IgD-negative memory B cell (primary cell): ENCODE measurements around the gene SIGLEC15. TPM values are rescaled to one million over a fixed set of nuclear protein-coding genes. Genes with fewer than 3 reads are reported as not detected.
"Not testable (repeated sequence)": the region's sequence is repeated elsewhere in the genome, so short reads cannot be mapped to it uniquely, and the experiment has no call there.

Source experiments
- H3K27ac Mint-ChIP-seq, 3 donors: one replicate each; pipeline ENCODE4 v1.8.0; 2020 to 2022; ENCODE audit warnings: mild to moderate bottlenecking in 3 of 3, mixed read lengths in 3 of 3, moderate library complexity in 1 of 3
- H3K27me3 Mint-ChIP-seq: one replicate; pipeline ENCODE4 v1.8.0; 2021; ENCODE audit warnings: mixed read lengths
- H3K36me3 Mint-ChIP-seq: one replicate; pipeline ENCODE4 v1.8.0; 2020; ENCODE audit warnings: mild to moderate bottlenecking, mixed read lengths
- H3K4me1 Mint-ChIP-seq, 3 donors: one replicate each; pipeline ENCODE4 v1.8.0; 2020 to 2022; ENCODE audit warnings: mixed read lengths in 3 of 3, mild to moderate bottlenecking in 1 of 3
- H3K4me3 Mint-ChIP-seq, 4 donors: one replicate each; pipeline ENCODE4 v1.8.0; 2020 to 2022; ENCODE audit warnings: mild to moderate bottlenecking in 4 of 4, mixed read lengths in 4 of 4, moderate library complexity in 3 of 4
- H3K9me3 Mint-ChIP-seq, 3 donors: one replicate each; pipeline ENCODE4 v1.8.0; 2020 to 2021; ENCODE audit warnings: mixed read lengths in 3 of 3, mild to moderate bottlenecking in 1 of 3
- polyA plus RNA-seq: library from polyadenylated mRNA; unstranded; fragments of 300-500 nt; fragmentation: Illumina TruSeq; gene quantifications from one replicate; pipeline ENCODE4 v1.2.3, GENCODE V29; 2021

Gene SIGLEC15
- polyA plus RNA-seq, 1 donor from 2014 or later: not detected

DNA sequence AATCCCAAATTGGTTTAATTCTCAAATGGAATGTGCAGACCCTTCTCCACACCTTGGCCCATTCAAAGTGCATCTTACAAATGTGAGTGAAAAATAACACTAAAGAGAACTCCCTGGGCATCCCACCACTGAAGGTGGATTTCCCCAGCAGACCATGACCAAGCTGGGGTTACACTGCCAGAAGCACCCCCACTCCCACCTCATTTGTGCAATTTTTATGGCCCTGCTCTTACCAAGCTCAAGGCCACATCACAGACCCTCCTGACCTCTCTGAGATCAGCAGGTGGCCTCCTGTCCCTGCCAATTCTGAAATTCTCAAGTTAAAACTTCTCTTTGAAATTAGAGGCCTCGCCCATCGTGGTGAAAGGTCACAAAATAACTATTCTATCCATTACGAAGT lies 21.6 kb downstream of the SIGLEC15 start:
- H3K9me3 Mint-ChIP-seq: no peaks in the 10 kb centered on the region
- peaks cover 2% of the 10 kb centered on the region for H3K36me3 Mint-ChIP-seq
- H3K4me1 Mint-ChIP-seq: peaks cover 0 to 4% (median 0%) of the 10 kb centered on the region in 3 donors
- peak overlapping the region in 1 of 3 donors; percentile 14 for H3K27ac Mint-ChIP-seq
- H3K4me3 Mint-ChIP-seq: no peak overlapping the region
- no peaks in the 10 kb centered on the region for H3K27me3 Mint-ChIP-seq

DNA sequence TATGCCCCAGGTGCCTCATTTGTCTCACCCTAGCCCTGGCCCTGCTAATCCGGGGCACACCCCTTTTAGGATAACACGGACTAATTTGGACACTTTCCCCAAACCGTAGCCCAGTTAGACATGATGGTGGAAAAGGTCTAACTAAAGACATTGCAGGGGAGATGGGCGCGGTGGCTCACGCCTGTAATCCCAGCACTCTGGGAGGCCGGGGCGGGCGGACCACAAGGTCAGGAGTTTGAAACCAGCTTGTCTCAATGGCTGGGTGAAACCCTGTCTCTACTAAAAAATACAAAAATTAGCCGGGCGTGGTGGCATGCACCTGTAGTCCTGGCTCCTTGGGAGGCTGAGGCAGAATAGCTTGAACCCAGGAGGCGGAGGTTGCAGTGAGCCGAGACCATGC lies 23.2 kb downstream of the SIGLEC15 start:
- H3K36me3 Mint-ChIP-seq, H3K27ac Mint-ChIP-seq, H3K27me3 Mint-ChIP-seq: not testable (repeated sequence)

DNA sequence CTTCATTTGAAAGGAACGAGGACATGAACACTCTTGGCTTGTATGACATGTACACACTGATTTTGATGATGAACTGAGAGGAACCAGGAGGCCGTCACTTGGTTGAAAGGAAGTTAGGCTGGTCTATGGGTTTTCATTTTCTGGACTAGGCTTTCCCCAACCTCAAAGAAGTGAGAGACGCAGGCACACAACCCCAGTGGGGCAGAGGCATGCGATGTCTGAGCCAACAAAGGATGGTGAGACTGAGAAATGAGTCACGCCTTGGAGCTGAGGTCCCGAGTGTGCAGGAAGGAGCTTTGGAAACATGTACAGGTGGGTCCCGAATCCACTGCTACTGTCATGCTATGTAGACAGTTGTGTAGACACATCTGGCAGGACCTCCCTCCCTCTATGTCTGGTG lies 24.1 kb downstream of the SIGLEC15 start:
- H3K36me3 Mint-ChIP-seq: peaks cover 5% of the 10 kb centered on the region
- H3K27ac Mint-ChIP-seq: peak overlapping the region in 1 of 3 donors; percentile 61
- no peak overlapping the region for H3K4me3 Mint-ChIP-seq
- no peaks in the 10 kb centered on the region for H3K9me3 Mint-ChIP-seq
- no peaks in the 10 kb centered on the region for H3K27me3 Mint-ChIP-seq
- peaks cover 0 to 4% (median 0%) of the 10 kb centered on the region in 3 donors for H3K4me1 Mint-ChIP-seq

More for the DNA sequence above, 23.2 kb downstream of the SIGLEC15 start:
- not testable (repeated sequence) for H3K9me3 Mint-ChIP-seq, H3K4me1 Mint-ChIP-seq, H3K4me3 Mint-ChIP-seq

DNA sequence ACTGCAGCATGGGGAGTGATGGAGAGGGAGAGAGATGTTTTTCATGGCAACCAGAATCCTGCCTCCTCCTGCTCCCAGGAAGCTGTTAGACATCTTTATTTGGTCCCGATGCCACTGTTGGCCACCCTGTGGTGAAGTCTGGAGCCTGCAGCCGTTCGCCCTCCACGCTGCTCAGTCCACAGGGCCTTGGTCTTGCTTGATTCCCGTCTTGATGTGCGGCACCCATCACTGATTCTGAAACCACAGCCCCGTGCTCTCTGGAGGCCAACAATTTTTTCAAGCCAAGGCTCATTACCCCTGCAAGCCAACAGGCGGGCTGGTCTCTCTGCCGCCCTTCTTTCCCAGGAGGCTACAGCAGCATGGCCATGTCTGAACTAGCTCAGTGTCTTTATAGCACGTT lies 24.5 kb downstream of the SIGLEC15 start:
- Mint-ChIP-seq H3K4me1 (peaks cover 0 to 4% (median 0%) of the 10 kb centered on the region in 3 donors), H3K27ac (no peak overlapping the region), H3K36me3 (peaks cover 5% of the 10 kb centered on the region), H3K27me3 (no peaks in the 10 kb centered on the region), H3K4me3 (no peak overlapping the region), H3K9me3 (no peaks in the 10 kb centered on the region)

DNA sequence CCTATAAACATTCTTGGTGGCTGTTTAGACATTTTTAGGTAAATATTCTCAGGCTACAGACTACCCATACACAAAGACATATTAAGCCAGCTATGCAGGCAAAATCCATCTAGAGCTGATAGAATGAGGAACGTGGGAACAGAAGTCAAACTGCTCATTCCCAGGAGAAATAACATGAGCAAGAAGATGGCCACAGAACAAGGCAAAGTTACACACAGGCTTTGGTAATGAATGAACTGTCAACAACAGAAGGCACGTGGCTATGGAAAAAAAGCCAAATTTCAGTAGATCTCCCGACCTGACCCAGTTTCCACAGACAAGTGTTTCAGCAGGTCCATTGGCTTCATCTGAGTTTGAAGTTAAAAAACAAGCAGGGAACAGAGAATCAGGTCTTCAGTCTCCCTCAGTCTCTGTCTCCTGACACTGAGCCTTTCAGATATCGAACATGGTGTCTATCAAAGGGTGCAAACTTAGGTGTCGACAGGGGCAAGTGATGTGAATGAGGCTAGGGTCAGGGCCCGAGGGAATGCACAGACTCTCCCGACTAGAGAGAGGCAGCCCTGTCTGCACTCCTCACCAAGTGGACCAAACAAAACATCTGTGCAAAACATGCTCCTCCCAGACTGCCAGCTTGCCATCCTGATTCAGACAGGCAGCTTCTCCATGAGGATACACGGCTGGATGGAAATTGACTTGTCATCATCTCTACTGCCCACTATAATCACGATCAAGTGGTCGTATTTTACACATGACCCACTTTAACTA lies 25.9 kb downstream of the SIGLEC15 start:
- Mint-ChIP-seq H3K4me3 (no peak overlapping the region), H3K27ac (no peak overlapping the region), H3K36me3 (peaks cover 7% of the 10 kb centered on the region), H3K27me3 (no peaks in the 10 kb centered on the region), H3K9me3 (no peaks in the 10 kb centered on the region), H3K4me1 (peaks cover 0 to 4% (median 0%) of the 10 kb centered on the region in 3 donors)

DNA sequence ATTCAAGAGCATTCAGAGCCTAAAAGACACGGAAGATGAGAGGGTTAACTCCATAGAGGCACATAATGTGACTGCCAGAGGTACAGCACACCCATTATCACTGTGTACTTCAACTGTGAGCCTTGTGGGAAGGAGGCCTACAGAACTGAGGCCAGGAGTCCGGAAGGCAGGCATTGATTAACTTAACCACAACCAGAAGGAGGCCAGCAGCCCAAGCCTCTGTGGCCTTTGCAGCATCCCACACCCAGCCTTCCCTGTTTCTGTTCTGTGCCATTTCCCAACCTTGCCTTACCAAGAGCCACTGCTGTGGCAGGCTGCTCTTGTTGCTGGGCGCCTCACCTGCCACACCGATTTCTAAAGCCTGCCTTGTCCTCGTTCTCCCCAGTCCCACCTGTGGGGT lies 27.2 kb downstream of the SIGLEC15 start:
- Mint-ChIP-seq H3K4me1 (peaks cover 0 to 4% (median 0%) of the 10 kb centered on the region in 3 donors), H3K4me3 (no peak overlapping the region), H3K9me3 (no peaks in the 10 kb centered on the region), H3K27me3 (no peaks in the 10 kb centered on the region), H3K36me3 (peaks cover 7% of the 10 kb centered on the region), H3K27ac (peak overlapping the region in 1 of 3 donors; percentile 78)

DNA sequence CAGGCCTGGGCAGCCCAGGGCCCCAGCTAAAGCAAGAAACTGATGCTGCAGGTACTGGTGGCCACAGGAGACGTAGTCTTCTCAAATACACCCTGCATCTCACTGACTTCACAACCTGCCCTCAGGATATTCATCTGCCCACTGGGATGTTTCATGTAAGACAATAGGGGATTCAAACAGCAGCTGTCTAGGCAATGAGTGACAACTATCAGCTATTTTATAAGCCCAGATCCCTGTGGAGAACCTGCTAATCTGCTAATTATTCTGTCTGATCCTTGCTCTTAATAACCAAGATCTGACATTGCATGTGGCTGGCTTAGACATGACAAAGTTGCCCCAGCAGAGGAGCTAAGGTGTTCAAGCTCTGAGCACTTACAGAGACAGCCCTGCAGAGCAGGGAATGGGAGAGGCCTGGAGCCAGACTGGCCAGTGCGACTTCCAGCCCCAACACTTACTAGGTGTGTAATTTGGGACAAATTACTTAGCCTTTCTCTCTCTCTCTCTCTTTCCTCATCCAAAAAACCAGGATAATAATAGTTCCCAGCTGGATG lies 28.6 kb downstream of the SIGLEC15 start:
- no peaks in the 10 kb centered on the region for H3K9me3 Mint-ChIP-seq
- no peak overlapping the region for H3K27ac Mint-ChIP-seq
- H3K4me3 Mint-ChIP-seq: no peak overlapping the region
- H3K36me3 Mint-ChIP-seq: peaks cover 10% of the 10 kb centered on the region
- peaks cover 0 to 4% (median 0%) of the 10 kb centered on the region in 3 donors for H3K4me1 Mint-ChIP-seq
- no peaks in the 10 kb centered on the region for H3K27me3 Mint-ChIP-seq

DNA sequence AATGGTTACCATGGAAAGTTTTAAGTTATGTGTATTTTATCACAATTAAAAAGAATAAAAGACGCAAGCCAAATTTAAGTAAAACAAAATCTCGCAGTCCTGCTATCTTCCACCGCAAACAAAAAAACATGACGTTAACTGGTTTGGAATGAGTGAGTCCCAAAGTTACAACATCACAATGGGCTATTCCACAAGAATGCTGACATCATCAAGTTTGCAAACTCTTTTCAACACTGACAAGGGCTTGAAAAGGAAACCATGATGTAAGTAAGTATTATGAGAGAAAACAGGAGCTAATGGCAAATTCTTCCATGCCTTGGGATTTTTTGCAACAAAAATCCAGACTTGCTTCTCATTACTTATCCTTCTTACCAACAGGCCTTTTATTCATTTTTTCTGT lies 31.1 kb downstream of the SIGLEC15 start:
- H3K36me3 Mint-ChIP-seq: peaks cover 10% of the 10 kb centered on the region
- H3K27me3 Mint-ChIP-seq: no peaks in the 10 kb centered on the region
- H3K4me1 Mint-ChIP-seq: no peaks in the 10 kb centered on the region
- no peaks in the 10 kb centered on the region for H3K9me3 Mint-ChIP-seq
- H3K27ac Mint-ChIP-seq: peak overlapping the region in 1 of 3 donors; percentile 14
- no peak overlapping the region for H3K4me3 Mint-ChIP-seq

DNA sequence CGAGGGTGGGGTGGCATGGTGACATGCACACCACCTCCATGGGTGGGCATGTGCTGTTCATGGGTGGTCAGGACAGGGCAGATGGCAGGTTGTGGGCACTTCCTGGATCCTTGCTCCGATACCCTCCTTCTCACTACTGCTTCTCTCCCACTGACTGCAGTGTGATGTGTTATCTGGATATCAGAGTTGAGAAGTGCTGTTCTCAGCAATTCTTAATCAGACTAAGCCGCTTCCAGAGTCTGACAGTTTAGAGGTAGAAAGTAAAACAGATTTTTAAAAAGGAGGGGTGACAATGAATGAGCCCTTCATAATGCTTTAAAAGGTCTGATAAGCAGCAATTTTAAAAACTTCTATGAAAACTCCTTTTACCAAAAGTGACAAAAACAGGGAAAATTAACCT lies 33.9 kb downstream of the SIGLEC15 start:
- Mint-ChIP-seq H3K27ac (no peak overlapping the region), H3K4me3 (no peak overlapping the region), H3K27me3 (no peaks in the 10 kb centered on the region), H3K9me3 (no peaks in the 10 kb centered on the region), H3K4me1 (no peaks in the 10 kb centered on the region), H3K36me3 (peaks cover 17% of the 10 kb centered on the region)

DNA sequence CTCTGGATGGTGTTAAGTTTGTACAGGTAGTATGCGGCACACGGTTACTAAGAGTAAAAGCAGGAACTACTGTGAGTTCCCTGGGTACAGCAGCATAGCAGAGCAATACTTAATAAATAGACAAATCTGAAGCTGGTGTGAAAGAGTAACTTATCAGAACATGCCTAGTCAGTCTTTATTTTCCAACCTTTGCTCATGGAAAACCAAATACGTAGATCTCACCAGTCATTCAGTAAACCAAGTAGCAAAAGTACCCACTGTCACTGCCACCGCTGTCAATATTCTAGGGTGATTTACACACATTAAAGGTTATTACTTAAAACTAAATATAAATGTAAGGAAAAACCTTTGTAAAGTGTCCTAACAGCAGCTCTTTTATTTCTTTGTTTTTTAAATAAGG lies 35.0 kb downstream of the SIGLEC15 start:
- Mint-ChIP-seq H3K9me3 (no peaks in the 10 kb centered on the region), H3K4me3 (no peak overlapping the region), H3K4me1 (no peaks in the 10 kb centered on the region), H3K27me3 (no peaks in the 10 kb centered on the region), H3K36me3 (peaks cover 20% of the 10 kb centered on the region), H3K27ac (no peak overlapping the region)

DNA sequence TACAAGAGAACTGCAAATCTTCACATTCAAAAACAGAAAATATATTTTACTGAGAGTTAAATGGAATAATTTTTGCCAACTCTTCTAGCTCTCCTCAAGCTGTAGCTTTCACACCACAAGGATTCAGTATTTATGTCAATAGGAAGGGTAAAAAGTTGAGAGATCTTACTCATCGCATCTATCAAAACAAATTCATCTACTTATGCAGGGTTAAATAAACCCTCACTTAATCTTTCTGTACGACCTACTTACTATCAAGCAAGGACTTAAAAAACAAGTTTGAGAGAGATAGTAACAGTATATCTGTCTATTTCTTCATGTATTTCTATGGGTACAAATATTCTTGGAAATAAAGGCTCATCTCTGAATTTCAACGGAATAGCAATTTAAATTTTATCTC lies 35.5 kb downstream of the SIGLEC15 start:
- Mint-ChIP-seq H3K27ac (no peak overlapping the region), H3K4me1 (no peaks in the 10 kb centered on the region), H3K9me3 (no peaks in the 10 kb centered on the region), H3K4me3 (no peak overlapping the region), H3K36me3 (peaks cover 20% of the 10 kb centered on the region), H3K27me3 (no peaks in the 10 kb centered on the region)

DNA sequence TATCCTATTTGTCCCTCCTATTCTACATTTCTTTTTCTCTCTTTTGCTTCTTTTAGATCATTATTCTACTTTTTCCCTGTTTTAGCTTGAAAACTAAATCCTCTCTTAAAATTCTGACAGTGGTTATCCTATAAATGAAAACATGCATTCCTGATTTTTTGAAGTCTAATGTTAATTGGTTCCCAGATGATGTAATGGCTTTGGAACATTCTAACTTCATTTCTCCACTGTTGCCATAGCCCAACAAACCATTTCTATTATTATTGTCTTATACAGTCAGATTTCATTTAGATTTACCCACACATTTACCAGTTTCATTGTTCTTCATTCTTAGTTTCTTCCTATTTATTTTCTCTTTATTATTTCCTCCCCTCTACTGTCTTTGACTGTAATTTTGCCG lies 36.5 kb downstream of the SIGLEC15 start:
- no peaks in the 10 kb centered on the region for H3K4me1 Mint-ChIP-seq
- no peak overlapping the region for H3K4me3 Mint-ChIP-seq

DNA sequence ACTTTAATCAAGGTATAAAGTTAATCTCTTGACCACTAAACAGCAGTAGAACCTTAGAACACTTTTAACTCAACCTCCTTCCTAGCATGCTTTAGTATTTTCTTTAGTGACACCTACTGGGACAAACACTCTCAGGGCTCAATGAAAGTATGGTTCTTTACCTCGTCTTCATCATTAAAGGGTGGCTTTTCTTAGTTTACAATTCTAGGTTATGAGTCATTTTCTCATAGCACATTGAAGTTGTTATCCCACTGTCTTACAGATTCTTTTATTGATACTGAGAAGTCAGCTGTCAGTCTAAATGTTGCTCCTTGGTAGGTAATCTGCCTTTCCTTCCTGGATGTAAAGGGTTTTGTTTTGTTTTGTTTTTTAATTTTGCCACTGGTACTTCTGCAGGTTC lies 38.0 kb downstream of the SIGLEC15 start:
- Mint-ChIP-seq H3K4me1 (no peaks in the 10 kb centered on the region), H3K36me3 (peaks cover 19% of the 10 kb centered on the region), H3K9me3 (no peaks in the 10 kb centered on the region), H3K27me3 (no peaks in the 10 kb centered on the region), H3K27ac (no peak overlapping the region), H3K4me3 (no peak overlapping the region)

More for the DNA sequence above, 36.5 kb downstream of the SIGLEC15 start:
- Mint-ChIP-seq H3K9me3 (no peaks in the 10 kb centered on the region), H3K27ac (no peak overlapping the region), H3K27me3 (no peaks in the 10 kb centered on the region), H3K36me3 (peaks cover 17% of the 10 kb centered on the region)

DNA sequence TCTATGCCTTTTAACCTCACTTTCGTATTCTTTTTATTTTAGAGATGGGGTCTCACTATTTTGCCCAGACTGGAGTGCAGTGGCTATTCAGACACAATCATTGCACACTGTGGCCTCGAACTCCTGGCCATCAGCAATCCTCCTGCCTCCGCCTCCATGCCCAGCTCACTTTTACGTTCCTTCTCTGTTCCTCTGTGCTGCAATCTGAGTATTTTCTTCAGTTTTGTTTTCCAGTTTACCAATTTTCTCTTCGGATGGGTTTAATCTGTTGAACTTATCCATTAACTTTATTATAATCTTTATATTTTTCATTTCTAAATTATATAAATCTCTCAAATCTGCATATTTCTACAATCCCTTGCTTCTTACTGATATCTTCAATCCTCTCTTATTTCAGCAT lies 38.6 kb downstream of the SIGLEC15 start:
- Mint-ChIP-seq H3K27ac (peak overlapping the region in 1 of 3 donors; percentile 22), H3K36me3 (peaks cover 17% of the 10 kb centered on the region), H3K4me1 (no peaks in the 10 kb centered on the region), H3K4me3 (no peak overlapping the region), H3K27me3 (no peaks in the 10 kb centered on the region), H3K9me3 (no peaks in the 10 kb centered on the region)

DNA sequence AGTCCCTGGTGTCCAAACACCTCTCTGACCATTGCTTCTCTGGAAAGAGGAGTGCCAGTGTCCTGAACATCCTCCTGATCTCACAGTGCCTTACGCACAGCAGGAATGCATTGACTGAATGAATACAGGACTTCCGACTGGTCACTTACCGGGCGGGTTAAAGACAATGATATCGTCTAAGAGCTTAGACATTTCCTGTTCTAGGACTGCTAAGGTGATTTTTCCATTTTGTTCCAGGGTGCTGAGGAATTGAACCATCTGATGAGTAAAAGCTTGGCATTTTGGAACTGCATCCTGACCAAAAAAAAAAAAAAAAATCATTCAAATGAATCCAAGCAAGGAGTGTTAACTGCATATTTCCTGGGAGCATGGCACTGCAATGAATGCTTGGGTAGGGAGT lies 40.0 kb downstream of the SIGLEC15 start:
- Mint-ChIP-seq H3K9me3 (no peaks in the 10 kb centered on the region), H3K27ac (peak overlapping the region in 1 of 3 donors; percentile 82), H3K27me3 (no peaks in the 10 kb centered on the region), H3K4me3 (no peak overlapping the region), H3K4me1 (no peaks in the 10 kb centered on the region), H3K36me3 (peaks cover 14% of the 10 kb centered on the region)

DNA sequence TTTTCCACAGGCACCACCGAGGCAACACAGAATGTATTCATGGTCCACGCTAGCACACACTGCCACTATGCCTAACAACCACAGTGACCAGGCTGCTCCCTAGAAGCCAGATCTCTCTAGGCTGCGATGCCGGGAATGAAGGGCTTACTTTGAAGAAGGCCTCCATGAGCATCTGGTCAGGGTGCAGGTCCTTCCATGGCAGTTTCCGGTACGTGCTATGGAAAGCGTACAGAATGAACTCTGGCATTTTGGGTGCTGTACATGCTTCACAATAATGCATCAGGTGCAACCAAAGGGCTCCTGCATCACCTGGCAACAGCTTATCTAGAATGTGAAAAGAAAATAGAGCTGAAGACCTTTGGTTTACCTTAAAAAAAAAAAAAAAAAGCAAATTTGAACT lies 44.9 kb downstream of the SIGLEC15 start:
- Mint-ChIP-seq H3K27ac (no peak overlapping the region), H3K9me3 (peaks cover 0 to 8% (median 4%) of the 10 kb centered on the region in 3 donors), H3K4me3 (peak overlapping the region in 1 of 4 donors; percentile 6), H3K27me3 (no peaks in the 10 kb centered on the region), H3K36me3 (peaks cover 9% of the 10 kb centered on the region), H3K4me1 (peaks cover 9 to 18% (median 12%) of the 10 kb centered on the region in 3 donors)
